Measurements from ENCODE around the gene ARID4B.

DNA sequence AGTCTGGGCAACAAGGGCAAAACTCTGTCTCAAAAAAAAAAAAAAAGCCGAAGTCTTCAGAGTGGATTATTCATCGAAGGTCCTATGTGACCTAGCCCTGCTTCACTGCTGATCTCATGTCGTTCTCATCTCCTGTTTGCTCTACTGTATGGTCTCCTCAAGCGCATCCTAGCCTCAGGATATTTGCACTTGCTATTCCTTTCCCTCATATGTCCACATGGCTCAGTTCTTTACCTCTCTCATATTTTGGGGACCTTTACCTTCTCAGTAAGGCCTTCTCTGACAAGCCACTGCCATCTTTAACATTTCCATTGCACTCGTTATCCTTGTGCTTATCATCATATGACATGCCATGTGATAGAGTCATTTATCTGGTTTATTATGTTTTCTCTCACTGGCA is 41.8 kb upstream of the ARID4B start:
- TF ChIP-seq, protein P1, sequence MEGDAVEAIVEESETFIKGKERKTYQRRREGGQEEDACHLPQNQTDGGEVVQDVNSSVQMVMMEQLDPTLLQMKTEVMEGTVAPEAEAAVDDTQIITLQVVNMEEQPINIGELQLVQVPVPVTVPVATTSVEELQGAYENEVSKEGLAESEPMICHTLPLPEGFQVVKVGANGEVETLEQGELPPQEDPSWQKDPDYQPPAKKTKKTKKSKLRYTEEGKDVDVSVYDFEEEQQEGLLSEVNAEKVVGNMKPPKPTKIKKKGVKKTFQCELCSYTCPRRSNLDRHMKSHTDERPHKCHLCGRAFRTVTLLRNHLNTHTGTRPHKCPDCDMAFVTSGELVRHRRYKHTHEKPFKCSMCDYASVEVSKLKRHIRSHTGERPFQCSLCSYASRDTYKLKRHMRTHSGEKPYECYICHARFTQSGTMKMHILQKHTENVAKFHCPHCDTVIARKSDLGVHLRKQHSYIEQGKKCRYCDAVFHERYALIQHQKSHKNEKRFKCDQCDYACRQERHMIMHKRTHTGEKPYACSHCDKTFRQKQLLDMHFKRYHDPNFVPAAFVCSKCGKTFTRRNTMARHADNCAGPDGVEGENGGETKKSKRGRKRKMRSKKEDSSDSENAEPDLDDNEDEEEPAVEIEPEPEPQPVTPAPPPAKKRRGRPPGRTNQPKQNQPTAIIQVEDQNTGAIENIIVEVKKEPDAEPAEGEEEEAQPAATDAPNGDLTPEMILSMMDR (IDR thresholded peaks at IDR 0.05): no peak
- no peak for TF ChIP-seq POLR2A (IDR thresholded peaks at IDR 0.05)

Data from lower leg skin (tissue), 3 donors.